ENCODE measurements around the gene GPA33. TPM values are rescaled to one million over a fixed set of nuclear protein-coding genes. Genes with fewer than 3 reads are reported as not detected.

The GPA33 gene
- total RNA-seq, 4 donors from 2014 or later, result not detected

GRCh38 chr1:167122568-167122967, 32.4 kb upstream of the GPA33 start:
- 95 to 97% methylated on average over 4 of the region's 4 CpGs for WGBS, 2 donors
- H3K9me3 ChIP-seq, result peaks cover 0 to 3% (median 0%) of the 10 kb centered on the region in 4 donors
- peaks cover 0 to 10% (median 3%) of the 10 kb centered on the region in 4 donors for H3K4me1 ChIP-seq
- no peak for TF ChIP-seq CTCF (IDR thresholded peaks at IDR 0.05)
- TF ChIP-seq POLR2A (IDR thresholded peaks at IDR 0.05), result no peak
- no peak for TF ChIP-seq EP300 (IDR thresholded peaks at IDR 0.05)
- no peaks in the 10 kb centered on the region for H3K36me3 ChIP-seq
- no peak overlapping the region for H3K4me3 ChIP-seq
- no peak overlapping the region for H3K27ac ChIP-seq
- peaks cover 0 to 17% of the 10 kb centered on the region in 2 donors for H3K27me3 ChIP-seq
- DNase-seq (ENCODE audit: low spot score in 2 of 2), result no peak

- Histone ChIP-seq H3K4me3 (no peak overlapping the region), H3K27me3 (peaks cover 0 to 17% of the 10 kb centered on the region in 2 donors), H3K4me1 (peaks cover 0 to 10% (median 3%) of the 10 kb centered on the region in 4 donors), H3K27ac (no peak overlapping the region), H3K9me3 (peaks cover 0 to 3% (median 0%) of the 10 kb centered on the region in 4 donors), H3K36me3 (no peaks in the 10 kb centered on the region)
- 85 to 86% methylated on average over 5 of the region's 5 CpGs for WGBS, 2 donors
- DNase-seq (ENCODE audit: low spot score in 2 of 2), result no peak
- TF ChIP-seq CTCF (IDR thresholded peaks at IDR 0.05) (no peak), POLR2A (IDR thresholded peaks at IDR 0.05) (no peak)
These were observed 31.9 kb upstream of the GPA33 start for GRCh38 chr1:167122121-167122480.

DNA sequence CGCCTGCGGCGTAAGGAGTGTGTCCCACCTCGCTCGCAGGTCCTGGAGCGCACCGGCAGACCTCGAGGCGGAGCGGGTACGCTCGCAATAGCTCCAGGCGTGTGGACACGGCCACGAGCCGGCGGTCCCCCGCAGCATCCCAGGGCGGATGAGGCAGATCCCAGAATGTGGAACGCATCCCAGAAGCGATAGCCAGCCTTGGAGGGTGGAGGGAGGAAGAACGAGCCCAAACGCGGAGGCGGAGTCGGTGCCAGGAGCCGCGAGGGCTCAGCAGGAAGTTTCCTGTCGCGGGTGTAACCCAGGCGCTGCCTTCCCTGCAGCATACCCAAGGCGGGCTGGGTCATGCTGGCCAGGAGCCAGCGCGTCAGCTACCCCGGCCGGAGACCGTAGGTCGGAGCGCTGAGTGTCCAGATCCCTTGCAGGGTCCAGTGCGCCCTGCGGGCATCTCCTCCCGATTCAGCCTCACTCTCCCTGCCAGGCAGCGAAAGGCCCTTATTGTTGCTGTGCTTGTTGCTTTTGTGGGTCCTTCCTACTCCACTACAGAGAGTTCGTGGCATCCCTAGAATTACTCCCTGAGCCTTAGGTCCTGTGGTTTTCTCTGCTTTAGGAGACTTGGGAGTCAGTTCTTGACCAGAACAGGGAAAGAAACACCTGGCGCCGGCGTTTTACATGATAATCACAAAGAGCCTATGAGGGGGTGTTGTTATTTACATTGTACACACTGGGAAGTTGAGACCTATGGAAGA, 31.4 kb upstream of the GPA33 start:
- Histone ChIP-seq H3K27ac (peak overlapping the region in 1 of 4 donors; percentile 53), H3K36me3 (no peaks in the 10 kb centered on the region), H3K9me3 (no peaks in the 10 kb centered on the region), H3K27me3 (peaks cover 0 to 17% of the 10 kb centered on the region in 2 donors), H3K4me1 (peaks cover 0 to 10% (median 3%) of the 10 kb centered on the region in 4 donors), H3K4me3 (peak overlapping the region in 3 of 4 donors; percentile 21 to 37 (median 34))
- 10 to 11% methylated on average over 36 to 39 of the region's 47 CpGs for WGBS, 2 donors
- DNase-seq (ENCODE audit: low spot score in 2 of 2), result no peak
- TF ChIP-seq EP300 (IDR thresholded peaks at IDR 0.05) (no peak), POLR2A (IDR thresholded peaks at IDR 0.05) (no peak), CTCF (IDR thresholded peaks at IDR 0.05) (no peak)

- H3K36me3 ChIP-seq, result no peaks in the 10 kb centered on the region
- H3K9me3 ChIP-seq, result no peaks in the 10 kb centered on the region
- peaks cover 0 to 17% of the 10 kb centered on the region in 2 donors for H3K27me3 ChIP-seq
- peaks cover 0 to 10% (median 3%) of the 10 kb centered on the region in 4 donors for H3K4me1 ChIP-seq
- peak overlapping the region in 1 of 4 donors; percentile 53 for H3K27ac ChIP-seq
- peak overlapping the region in 3 of 4 donors; percentile 21 to 37 (median 34) for H3K4me3 ChIP-seq
- WGBS, 2 donors, result 54 to 59% methylated on average over 13 of the region's 13 CpGs
- TF ChIP-seq EP300 (IDR thresholded peaks at IDR 0.05), result no peak
- no peak for TF ChIP-seq CTCF (IDR thresholded peaks at IDR 0.05)
- TF ChIP-seq POLR2A (IDR thresholded peaks at IDR 0.05), result no peak
- no peak for DNase-seq (ENCODE audit: low spot score in 2 of 2)
These were observed 30.7 kb upstream of the GPA33 start for GRCh38 chr1:167120899-167121298.

DNA sequence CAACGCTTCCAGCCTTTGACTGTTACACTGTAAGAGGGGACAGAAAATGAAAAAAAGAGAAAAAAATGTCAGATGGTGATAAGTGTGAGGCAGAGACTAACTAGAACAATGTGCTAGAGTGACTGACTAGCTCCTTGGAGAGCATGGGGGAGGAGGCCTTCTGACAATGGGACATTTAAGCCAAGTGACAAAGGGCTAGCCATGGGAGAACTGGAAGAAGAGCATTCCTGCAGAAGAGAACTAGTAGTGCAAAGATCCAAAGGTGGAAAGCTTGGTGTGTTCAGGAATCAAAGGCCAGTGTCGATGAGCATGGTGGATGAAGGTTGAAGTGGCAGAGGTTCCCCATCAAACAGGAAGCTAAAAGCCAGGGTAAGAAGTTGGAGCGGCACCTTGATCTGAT, 29.5 kb upstream of the GPA33 start:
- H3K27ac ChIP-seq, result no peak overlapping the region
- H3K9me3 ChIP-seq, result no peaks in the 10 kb centered on the region
- H3K27me3 ChIP-seq, result peaks cover 0 to 17% of the 10 kb centered on the region in 2 donors
- WGBS, 2 donors, result 83 to 91% methylated on average over 3 of the region's 3 CpGs
- peaks cover 0 to 10% (median 3%) of the 10 kb centered on the region in 4 donors for H3K4me1 ChIP-seq
- no peak for DNase-seq (ENCODE audit: low spot score in 2 of 2)
- H3K36me3 ChIP-seq, result no peaks in the 10 kb centered on the region
- no peak for TF ChIP-seq EP300 (IDR thresholded peaks at IDR 0.05)
- no peak for TF ChIP-seq CTCF (IDR thresholded peaks at IDR 0.05)
- no peak for TF ChIP-seq POLR2A (IDR thresholded peaks at IDR 0.05)
- H3K4me3 ChIP-seq, result no peak overlapping the region
